HG03571 (cell line): ENCODE results near the gene PLGLB1.
"Not testable (repeated sequence)": the region's sequence is repeated elsewhere in the genome, so short reads cannot be mapped to it uniquely, and the experiment has no call there.

Experiments
- ATAC-seq: cut with Tn5 transposase; IDR thresholded peaks from one replicate; pipeline ENCODE4 v1.9.1; 2021; ENCODE audit not compliant: unreplicated experiment

Gene PLGLB1

GRCh38 chr2:87021744-87022143, at the start of gene PLGLB1:
PLGLB1 (minus strand) TSS chr2:87021844; CDS start chr2:87021783, 61 bp downstream.
- not testable (repeated sequence) for ATAC-seq

- ATAC-seq = not testable (repeated sequence)
These were observed 42.7 kb upstream of the PLGLB1 start for GRCh38 chr2:87064305-87064704.

DNA sequence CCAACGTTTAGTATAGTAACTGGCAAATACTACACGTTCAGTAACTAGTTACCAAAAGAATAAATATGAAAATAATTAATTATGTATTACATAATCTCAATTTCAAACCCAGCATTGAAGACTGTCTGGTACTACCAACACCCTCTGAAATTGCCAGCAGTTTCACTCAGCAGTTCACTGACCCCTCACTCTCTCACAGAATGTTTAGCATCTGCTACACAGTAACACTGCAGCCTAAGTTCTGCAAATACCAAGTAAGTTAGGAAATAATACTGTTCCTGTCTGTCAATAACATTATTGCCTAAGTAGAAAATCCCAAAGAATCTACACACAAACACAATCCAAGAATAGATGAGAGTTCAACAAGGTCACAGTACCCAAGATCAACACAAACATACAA, 41.8 kb upstream of the PLGLB1 start:
- ATAC-seq = not testable (repeated sequence)

DNA sequence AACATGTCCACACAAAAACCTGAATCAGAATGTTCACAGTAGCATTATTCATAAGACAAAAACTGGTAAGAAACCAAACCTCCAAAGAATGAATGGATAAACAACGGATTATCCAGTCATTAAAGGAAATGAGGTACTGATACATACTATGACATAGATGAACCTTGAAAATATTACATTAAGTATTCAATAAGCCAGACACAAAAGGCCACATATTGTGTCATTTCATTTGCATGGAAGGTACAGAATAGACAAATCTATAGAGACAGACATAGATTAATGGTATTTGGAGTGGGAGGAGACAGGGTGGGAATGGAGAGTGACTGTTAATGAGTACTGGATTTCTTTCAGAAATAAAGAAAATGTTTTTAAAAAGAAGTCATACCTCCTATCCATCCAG, 39.9 kb upstream of the PLGLB1 start:
- not testable (repeated sequence) for ATAC-seq

DNA sequence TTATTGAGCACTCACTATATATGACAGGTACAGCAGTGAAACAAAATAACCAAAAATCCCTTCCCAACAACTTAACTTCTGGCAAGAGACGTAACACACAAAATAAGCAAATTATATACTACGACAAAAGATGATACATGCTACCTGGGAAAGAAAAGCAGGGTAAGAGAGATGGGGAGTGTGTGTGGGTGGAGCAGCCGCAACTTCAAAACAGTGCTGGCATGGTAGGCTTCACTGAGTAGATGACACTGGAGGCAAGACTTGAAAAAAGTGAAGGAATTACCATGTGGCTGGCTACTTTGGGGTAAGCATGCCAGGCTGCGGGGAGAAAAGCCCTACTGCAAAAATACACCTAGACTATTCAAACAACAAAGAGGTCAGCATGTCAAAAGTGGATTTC, 36.0 kb upstream of the PLGLB1 start:
- not testable (repeated sequence) for ATAC-seq

- not testable (repeated sequence) for ATAC-seq
These were observed 35.2 kb upstream of the PLGLB1 start for GRCh38 chr2:87056843-87057242.

DNA sequence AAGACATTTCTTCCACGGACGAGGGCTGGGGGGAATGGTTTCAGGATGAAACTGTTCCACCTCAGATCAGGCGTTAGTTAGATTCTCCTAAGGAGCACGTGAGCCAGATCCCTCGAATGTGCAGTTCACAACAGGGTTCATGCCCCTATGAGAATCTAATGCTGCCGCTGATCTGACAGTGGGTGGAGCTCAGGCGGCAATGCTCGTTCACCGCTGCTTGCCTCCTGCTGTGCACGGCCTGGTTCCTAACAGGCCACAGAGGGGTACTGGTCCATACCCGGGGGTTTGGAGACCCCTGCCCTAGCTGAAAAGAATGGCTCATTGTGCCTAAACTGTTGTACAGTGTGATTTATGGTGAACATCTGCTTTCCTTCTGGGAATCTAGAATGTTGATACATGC, 34.8 kb upstream of the PLGLB1 start:
- not testable (repeated sequence) for ATAC-seq

DNA sequence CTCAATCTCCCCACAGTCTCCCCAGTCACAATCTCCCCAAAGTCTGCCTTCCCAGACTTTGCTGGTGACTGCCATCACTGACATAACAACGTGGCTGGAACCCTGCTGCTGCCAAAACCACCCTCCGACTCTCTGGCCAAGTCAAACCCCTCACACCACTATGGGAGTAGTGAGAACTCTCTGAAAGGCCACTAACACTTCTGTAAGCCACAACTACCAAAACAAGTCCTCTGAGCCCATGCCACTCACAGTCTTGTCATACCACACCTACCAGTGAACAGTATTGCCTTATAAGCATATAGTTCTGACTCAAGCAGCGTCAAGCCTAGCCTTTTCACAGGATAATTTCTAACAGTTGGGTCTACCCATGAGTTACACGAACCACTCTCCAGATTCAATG, 32.7 kb upstream of the PLGLB1 start:
- not testable (repeated sequence) for ATAC-seq

DNA sequence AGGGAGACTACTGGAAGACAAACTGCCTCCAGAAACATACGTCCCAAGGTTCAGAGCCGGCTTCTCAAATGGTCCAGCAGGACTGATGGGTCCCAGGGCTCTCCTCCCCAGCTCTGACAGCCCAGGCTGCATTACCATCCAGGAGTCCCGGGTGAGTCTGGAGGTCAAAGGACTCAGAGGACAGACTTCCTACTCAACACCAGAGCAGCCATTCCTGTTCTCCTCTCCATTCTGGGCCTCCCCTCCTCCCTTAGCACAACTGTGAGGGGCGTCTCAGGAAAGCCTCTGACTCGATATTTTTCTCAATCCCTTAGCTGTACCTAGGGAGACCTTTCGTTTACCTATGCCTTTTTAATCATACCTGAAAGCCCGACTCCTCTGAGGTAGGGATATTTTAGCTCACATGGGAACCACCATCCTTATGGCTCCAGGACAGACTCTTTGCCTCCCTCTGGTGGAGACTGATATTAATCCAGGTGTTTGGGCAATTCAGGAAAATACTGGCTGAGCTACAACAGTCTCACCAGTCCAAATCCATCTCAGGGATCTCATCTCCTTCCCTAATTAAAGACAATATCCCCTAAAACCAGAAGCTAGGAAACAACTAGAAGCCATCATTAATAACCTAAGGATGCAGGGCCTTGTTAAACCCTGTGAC, 19.8 kb upstream of the PLGLB1 start:
- not testable (repeated sequence) for ATAC-seq

DNA sequence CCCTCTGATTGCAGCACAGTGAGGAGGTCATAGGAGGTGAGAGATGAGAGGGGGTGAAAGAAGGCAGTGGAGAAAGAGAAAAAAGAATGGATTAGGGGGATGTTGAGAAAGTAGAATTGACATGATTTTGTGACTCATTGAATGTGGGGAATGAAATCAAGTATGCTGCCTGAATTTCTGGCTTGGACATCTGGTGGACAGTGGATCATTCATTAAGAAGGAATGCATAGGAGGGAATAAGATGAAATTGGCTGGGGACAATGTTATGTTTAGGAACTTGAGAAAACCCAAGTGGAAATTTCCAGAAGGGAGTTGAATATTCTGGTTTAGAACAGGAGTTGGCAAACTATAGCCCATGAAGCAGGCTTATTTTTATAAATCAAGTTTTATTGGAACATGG, 7.0 kb upstream of the PLGLB1 start:
- not testable (repeated sequence) for ATAC-seq

DNA sequence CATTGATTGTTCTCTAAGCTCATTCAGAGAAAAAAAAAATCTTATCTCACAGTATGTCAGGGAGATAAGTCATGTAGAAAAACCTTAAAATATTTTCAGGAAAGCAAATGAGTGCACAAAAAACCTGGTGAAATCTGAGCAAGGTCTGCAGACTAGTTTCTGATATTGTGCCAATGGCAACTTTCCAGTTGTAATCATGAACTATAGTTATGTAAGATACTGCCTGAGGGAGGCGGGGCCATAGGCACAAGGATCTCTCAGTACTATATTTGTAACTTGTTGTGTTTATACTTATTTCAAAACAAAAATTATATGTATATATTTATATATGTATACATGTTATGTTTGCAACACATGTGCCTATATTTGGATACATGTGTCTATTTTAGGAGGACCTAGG, 5.2 kb upstream of the PLGLB1 start:
- not testable (repeated sequence) for ATAC-seq

- not testable (repeated sequence) for ATAC-seq
These were observed 4.3 kb upstream of the PLGLB1 start for GRCh38 chr2:87025927-87026326.

GRCh38 chr2:87023988-87024615, 2.5 kb upstream of the PLGLB1 start:
- not testable (repeated sequence) for ATAC-seq

- not testable (repeated sequence) for ATAC-seq
These were observed 601 bp downstream of the PLGLB1 start for GRCh38 chr2:87021043-87021442.

- ATAC-seq = not testable (repeated sequence)
These were observed 2.6 kb downstream of the PLGLB1 start for GRCh38 chr2:87019053-87019452.

GRCh38 chr2:87014489-87015169, 7.0 kb downstream of the PLGLB1 start:
- not testable (repeated sequence) for ATAC-seq

GRCh38 chr2:87004398-87004797, 17.2 kb downstream of the PLGLB1 start:
- ATAC-seq = not testable (repeated sequence)
